HG02938 (cell line): ENCODE data around the gene KY.

ENCODE experiments used
- ATAC-seq: cut with Tn5 transposase; IDR thresholded peaks from one replicate; pipeline ENCODE4 v1.9.1; 2021; ENCODE audit warnings: mild to moderate bottlenecking, moderate library complexity; ENCODE audit not compliant: unreplicated experiment

Gene KY

DNA sequence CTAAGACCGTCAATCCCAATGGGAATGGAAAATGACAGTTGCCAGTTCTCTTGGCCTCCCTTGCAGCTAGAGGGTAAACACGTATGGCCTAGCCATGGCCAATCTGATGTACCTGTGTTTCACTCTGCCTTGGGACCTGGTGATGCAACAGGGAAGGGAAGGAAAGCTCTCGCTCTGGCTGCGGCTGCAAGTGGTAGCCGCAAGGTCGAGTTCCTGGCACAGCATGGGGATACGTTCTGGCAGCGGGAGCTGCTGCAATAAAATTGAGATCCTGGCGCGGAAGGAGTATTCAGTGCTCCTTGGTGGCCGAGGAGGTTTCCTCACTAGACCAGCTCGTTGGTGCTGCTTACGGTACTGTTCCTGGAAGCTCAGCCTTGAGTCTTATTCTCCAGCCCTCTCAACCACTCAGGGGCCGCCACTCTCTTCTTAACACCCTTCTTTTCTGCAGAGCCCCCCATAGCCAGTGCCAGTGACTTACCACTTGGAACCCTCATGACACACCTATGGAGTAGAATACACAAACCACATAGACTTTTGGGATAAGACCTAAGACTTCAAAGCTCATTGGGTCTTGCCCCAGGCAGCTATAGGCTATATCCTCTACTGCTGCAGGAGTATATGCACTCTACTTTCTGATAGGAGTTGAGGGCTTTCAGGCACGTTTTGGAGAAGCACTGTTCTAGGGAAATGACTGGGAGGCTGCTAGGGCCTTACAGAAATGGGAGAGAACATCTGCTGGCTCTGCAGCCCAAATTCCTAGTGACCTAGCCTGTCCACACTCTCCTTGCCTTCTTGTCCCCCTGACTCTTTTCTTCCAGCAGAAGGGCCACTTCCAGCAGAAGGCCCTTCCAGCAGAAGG is 2.7 kb downstream of the KY start:
- ATAC-seq: no peak

DNA sequence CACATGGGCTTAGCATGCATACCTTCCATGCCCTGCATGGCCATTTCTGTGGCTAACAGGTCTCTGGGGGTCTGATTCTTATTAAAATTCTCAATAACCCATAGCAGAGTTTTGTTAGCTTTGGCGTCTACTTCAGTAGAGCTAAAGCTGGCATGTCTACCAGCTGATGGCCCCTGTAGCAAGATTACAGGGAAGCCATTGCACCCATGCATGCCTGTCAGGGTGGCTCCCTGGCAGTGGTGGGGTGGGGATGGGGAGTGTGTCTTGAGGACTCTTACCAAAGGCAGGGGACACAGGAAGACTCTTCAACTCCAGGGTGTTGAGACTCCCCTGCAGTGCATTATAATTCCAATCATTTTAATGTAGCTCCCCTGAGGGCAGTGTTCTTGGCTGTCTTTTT is 4.7 kb downstream of the KY start:
- ATAC-seq: no peak

DNA sequence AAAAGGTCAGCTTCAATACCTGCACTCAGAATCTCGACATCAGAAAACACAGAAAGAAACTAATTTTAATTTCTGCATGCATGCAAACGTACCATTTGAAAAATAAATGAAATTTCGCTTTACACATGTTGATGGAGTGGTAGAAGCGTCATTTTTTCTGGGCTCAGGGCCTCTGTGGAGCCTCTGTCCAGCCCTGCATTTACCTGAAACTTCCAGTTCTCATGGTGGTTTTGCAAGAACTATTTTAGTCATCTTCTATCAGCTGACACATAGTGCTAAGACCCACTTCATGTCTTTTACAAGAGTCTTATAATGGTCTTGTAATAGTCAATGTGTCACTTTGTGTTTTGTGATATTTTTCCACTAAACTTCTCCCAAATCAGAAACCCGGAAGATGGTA is 5.3 kb downstream of the KY start:
- no peak for ATAC-seq

DNA sequence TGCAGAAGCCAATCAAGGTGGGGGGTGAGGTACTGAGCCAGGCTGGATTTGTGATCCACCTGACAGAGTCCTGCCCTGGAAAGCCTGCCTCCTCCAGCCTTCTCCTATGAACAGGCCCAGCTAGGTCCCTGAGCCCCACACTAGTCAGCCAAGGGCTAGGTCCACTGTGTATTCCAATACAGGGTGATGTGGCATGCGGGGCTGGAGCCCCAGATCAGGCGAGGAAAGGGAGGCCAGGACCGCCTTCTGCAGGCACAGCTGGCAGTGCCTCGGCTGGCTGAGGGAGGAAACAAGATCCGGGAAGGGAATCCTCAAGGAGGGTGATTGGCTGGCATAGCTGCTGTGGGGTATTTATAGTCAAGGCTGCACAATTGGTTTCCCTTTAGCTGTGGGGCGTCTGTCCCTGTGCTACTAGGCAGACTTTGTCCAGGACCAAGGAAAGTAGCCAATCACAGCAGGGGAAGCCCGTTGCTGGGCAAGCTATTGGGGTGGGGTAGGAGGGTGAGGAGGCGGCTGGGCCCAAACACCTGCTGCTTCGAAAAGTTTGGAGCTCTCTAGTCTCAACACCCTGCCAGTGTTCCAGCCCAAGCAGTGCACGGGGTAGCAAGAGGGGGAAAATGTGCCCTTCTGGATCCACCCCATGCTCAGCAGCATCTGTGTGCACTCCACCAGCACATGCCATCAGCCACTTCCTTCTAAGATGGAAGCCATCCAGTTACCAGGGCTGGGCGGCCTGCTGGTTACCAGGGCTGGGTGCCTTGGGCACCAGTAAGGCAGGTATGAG is 5.9 kb downstream of the KY start:
- no peak for ATAC-seq

DNA sequence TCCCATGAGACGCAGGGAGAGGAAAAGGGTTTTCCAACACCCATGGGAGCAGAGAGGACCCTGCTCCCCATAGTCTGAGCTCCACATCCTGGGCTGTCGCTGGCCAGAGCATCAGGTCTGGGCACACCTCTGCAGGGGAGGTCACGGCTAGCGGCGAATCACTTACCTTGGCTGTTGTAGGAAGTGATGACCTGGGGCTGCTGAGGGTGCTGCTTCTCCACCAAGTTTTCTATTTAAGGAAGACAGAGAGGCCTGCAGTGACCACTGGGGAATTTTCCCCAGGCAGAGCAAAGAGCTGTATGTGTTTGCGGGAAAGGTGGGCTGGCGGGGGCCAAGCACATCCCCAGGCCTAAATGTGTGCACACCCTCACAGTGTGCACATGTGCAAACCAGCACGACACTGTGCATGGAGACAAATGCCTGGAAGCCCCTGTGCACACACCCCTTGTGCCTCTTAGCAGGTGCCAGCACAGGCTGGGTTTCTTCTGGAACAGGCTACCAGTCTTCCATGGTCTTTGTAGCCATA is 7.6 kb downstream of the KY start:
- no peak for ATAC-seq

DNA sequence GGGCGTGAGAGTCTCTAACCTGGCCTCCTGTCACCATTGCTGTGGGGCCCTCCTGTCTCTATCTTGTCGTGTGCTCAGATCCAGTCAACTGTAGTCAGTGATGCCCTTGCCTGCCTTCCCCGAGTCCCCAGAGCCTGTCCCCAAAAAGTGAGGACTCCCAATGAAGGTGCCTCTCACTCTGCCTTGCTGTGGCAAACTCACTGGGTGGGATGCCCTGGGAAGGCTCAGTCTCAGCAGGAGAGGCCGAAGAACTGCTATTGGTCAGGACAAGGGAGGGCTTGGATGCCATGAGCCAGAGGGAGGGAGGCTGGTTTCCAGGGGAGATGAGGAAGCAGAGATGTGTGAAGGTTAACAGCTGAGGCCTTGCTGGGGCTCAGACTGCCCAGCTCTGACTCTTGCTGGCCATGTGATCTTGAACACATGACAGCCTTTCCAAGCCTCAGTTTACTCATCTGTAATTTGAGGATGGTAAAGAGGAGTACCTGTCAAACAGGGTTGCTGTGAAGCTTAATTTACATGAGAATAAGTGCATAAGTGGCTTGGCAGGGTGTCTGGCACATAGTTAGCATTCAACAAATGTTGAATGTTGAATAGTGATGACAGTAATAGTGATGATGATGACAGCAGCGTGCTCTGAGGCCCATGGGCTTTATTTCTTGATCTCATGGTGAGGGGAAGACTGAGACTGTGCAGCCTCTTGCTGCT is 8.2 kb downstream of the KY start:
- no peak for ATAC-seq

DNA sequence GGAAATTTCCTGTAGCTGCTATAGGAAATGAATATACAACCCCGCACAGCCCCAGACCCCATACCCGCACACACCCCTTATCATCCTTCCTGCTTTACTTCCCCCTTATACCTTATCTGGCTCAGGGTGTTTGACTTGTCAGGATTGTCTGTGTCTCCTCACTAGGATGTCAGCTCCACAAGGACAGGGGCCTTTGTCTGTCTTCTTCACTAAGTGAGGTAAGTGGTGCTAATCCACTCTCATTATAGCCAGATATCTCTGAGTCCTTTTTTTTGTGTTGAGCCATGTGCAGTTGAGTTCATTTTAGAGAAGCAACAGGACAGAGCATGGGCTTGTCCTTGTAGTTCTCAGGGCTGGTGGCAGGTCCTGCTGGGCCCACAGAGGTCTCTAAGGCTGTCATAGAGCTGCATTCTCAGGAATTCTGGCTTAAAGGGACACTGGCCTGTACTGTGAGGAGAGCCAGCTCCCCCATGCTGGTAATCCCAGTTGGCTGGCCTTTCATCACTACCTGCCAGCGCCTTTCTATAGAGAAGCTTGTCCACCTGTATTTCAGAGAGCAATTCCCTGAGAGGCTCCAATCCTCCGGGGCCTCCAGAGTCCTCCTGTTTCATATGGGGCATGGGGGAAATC is 9.0 kb downstream of the KY start:
- no peak for ATAC-seq

DNA sequence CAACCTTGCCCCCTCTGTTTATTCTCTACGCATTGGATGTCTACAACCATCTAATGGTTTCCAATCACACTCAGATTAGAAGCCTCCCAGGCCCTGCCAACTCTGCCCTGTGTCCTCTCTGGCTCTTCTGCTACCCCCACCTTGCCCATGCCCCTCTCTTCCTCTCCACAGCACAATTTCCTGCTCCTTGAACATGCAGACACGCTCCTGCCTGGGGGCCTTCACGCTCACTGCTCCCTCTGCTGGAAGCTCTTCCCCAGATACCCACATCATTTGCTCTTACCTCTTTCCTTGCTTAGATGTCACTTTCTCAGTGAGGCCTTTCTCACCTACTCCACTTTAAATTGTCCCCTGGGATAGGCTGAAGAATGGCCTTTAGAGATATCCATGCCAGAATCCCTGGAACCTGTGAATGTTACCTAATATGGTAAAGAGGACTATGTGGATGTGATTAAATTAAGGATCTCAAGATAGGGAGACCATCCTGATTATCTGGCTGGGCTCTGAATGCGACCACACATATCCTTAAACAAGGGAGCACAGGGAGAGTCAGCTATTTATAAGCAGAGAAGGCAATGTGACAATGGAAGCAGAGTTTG is 9.9 kb downstream of the KY start:
- ATAC-seq: no peak

DNA sequence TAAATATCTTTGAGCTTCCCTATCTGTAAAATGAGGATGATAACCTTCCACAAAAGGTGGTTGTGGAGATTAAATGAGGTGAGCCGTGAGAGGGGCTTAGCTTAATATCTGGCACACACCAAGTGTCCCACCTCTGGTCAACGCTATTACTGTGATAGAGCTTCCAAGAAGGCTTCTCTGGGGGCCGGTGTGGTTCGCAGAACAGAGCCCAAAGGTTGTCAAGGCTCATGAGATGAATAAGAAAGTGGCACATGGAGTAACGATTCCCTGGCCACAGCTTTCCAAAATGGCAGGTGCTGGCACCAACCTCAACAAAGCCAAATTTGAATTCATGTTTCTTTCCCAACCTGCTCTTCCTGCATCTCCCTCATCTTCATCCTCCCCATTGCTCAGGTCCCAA is 10.4 kb downstream of the KY start:
- ATAC-seq: no peak

DNA sequence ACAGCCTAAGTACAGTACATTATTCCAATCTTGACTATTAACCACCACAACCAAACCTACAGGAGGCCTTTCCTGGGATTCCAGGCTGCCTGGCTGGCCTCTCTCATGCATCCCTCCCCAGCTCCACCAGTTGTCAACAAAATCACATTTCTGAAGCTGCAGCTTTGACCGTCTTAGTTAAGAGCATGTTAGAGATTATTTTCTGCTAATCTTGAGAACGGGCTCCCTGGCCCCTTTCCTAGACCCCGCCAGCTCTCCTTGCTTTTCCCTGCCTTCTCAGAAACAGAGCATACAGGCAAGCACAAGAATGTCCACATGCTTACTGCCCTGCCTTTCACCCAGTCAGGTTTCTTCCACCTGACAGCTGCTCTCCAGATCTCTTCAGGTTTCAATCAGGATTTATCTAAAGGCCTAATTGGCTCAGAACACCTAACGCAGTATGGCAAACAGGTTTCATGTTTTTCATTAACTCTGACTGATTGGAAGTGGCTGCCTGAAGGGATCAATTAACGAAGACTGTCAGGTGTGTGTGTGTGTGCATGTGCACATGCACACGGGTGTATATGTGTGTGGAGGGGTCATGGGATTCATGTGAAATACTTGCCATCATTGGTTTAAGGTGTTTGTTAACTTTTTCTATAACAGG is 12.3 kb downstream of the KY start:
- ATAC-seq: no peak

DNA sequence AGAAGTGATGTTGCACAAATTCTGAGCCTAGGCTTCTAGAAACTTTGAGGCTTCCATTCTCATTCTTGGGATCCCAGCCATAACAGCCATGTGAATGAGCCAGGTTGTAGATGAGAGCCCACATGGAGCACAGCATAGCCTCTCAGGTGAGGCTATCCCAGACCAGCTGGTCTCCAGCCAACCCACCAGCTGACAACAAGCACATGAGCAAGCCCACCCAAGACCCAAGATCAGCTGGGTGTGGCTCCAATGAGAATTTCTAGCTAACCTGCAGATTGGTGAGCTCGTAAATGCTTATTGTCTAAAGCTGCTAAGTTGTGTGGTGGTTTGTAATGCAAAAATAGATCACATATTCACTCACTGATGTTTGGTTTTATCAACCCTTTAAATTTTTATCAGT is 14.4 kb downstream of the KY start:
- ATAC-seq: no peak

DNA sequence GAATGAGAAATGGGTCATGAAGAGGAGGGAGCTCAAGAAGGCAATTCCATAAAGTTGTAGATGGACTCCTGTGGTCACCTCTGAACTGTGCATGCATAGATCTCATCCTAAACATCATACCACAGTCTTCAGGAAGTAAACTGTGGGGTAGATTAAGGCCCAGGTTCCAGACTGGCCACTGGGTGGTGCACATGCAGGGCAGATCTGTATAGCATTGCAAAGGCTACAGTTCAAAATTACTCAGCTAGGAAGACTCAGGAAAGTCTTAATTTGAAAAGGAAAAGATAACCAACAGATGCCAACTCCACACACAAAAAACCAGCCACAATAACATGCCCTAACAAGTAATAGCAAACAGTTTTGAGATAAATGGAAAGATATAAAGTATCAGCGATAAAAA is 20.3 kb downstream of the KY start:
- ATAC-seq: no peak

DNA sequence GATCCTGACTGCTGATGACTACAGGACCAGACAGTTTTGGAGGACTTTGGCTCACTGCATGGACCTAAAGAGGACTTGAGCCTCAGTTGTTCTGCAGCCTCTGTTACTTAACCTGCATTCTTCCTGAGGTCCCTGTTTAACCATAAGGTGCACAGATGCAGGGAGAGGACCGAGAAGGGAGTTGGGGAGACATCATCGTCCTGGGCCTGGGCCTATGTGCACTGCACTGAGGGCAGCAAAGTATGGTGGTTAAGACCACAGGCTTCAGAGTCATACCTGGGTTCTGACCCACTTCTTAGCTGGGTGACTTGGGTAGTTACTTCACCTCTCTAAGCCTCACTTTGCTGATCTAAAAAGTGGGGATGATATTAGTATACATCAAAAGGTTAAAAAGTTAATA is 21.9 kb downstream of the KY start:
- no peak for ATAC-seq

DNA sequence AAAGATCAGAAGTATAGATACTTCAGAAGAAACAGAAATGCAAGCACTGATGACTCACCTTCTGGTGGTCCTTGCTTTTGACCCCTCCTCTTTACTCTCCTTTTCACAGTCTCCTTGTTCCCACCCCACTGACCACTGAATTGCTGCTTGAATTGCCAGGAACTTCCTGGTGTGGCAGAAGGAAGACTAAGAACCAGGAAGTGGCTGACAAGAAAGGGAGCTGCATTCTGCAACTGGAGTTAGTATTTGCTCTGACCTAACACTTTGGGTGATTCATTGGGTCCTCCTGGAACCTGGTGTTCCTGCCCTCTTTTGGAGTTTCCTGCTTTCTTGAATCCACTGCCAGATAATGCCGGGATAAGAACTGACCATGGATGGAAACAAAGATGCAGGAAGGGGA is 23.0 kb downstream of the KY start:
- ATAC-seq: no peak

DNA sequence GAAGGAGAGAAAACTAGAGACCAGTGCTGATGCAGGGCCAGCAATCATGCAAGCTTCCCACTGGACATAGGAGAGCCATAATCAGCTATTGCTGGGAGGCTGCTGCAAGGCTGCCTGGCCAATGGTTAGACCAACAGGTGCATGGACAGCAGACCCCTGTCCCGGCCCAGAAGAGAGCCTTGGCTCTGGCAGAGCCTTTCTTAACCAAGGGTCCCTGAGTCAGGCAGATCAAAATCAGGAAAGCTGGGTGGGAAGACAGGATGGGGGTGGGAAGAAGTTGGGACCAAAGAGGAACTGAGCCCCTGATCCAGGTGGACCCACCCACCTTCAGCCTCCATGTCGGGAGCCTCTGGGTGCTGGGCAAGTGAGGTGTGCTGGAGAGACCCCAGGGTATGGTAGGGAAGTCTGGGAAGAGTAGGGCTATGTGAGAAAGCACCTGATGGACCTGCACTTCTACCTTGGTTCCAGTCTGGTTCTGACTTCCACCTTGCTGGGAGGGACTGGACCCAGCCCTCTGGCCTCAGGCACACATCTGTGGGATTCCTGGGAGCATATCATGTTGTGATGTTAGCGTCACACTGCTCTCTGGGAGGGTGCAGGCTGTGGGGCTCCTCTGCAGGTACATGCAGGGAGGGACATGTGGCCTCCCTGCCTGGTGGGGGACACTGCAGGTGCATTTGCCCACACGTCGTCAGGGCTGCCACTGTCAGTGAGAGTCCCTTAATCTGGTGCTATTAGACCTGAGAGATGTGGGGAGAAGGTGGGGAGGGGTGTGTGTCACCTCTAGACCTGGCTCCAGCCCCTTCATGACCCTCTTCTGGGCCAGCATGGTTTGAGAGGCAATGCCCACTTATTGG is 24.7 kb downstream of the KY start:
- no peak for ATAC-seq

DNA sequence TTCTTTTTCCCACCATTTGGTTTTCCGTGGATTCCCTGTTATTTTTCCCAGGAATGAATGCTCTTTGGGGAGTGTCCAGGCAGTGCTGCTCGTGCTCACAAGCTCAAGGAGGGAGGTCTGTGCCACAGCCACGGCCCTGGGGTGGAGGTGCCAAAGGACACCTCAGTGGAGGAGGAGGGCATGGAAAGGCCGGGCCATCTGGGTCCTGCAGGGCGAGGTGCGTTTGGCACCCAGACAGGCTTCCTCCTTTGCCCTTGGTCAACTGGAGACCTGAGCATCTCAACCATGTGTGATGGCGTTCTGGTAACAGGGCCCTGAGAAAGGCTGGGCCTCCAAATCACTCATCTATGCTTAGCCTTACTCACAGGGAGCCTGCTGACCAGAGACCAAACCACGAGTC is 25.4 kb downstream of the KY start:
- no peak for ATAC-seq

DNA sequence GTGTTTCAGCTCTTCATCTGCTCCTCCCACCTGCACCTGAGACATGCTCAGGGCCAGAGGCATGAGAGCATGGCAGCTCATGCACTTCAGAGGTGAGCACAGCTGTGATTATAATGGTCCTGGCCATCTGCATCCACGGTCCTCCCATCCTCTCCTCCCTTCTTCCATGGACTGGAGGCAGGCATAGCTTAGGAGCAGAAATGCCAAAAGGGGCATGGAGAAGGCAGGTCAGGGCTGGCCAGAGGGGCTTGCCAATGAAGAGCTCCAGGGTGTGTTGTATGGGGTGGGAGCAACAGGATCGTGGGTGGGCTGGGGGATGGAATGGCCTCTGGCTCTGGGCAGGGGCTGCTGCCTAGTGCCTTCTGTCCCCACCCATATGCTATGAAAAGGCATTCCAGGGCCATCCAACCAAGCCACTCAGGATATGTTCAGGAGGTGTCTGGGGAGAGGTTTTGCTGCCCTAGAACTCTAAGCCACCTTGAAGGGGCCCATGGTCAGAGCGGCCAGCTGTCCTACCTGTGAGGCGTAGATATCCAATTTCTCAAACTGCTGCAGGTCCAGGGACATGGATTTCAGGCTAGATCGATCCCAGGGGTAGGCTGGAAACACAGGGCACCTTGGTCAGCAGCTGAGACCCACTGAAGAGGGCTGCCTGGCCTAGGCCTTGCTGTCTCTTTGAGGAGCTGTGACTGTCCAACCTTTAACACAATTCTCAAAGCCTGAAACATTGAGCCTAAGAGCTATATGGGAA is 26.1 kb downstream of the KY start:
- no peak for ATAC-seq

DNA sequence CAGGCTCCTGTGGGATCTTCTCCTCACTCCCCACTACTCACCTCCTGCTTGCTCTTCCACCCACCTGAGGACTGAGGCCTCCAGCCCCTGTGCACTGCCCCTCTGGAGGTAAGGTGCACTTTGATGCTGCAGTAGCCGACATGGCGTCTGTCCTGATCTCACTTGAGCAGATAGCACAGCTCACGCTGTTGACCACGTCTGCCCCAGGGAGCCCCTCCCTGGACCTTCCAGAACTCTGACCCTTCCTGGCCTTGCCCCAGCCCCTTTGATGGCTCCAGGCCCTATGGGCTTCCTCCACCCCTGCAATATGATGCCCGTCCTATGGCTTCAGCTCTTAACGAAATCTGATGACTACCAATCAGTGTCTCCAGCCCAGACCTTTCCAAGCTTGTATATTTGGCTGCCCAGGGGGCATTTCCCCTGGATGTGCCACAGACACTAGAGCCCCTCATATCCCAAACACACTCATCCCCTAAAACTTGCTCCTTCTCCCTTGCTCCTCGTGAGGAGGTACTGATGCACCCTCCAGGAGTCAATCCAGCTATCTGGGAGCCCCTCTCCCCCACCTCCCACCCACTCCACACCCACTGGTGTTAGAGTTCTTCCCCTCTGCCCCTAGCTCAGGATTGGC is 27.1 kb downstream of the KY start:
- no peak for ATAC-seq
